C4-2B (cell line): Measurements from ENCODE around the gene SCUBE1.

ENCODE experiments used
- H3K27ac ChIP-seq: fragments of 450-650 bp; 2 replicates; pipeline ENCODE4 v1.5.1; 2017
- ZFX ChIP-seq: fragments of 450-650 bp; IDR thresholded peaks from 2 replicates; pipeline ENCODE4 v1.6.1; 2017
- TF ChIP-seq, protein P1 (sequence below): fragments of 450-650 bp; conservative IDR thresholded peaks from 2 replicates; pipeline ENCODE4 v1.5.1; 2017; ENCODE audit warnings: mild to moderate bottlenecking

Gene SCUBE1

DNA sequence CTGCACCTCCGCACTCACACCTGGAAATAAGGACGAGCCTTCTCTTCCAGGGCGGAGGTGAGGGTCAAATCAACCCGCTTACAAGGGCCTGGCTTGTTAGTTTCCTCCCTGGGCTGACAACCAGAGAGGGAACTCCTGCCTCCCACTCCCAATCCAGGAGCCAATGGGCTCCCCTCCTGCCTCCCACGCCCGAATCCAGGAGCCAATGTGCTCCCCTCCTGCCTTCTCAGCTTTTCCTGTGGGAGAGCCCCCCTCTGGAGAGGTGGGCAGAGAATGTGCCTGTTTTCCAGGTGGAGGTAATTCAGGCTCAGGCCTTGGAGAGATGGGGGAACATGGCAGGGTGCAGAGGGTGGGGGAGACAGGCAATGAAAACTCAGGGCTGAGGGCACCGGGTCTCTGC lies 102.6 kb downstream of the SCUBE1 start:
- no peak for TF ChIP-seq ZFX
- H3K27ac ChIP-seq, result no peak overlapping the region

DNA sequence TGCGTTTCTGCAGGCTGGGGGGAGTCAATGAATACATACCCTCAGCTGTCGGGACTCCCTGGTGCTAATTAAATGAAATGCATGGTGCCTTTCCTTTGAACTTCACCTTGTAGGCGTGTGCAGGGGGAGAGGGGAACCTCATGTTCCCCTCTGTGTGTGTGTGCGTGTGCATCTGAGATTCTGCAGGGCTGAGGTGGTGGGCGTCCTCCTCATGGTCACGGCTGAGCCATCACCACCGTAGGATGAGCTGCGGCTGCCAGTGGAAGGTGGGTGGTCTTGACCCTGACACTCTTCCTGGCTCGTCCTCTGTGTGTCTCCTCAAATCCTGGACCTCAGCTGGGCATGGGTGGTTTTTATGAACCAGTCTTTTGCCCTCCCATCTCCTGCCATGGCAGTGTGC lies 103.2 kb downstream of the SCUBE1 start:
- H3K27ac ChIP-seq, result no peak overlapping the region
- TF ChIP-seq, protein P1, sequence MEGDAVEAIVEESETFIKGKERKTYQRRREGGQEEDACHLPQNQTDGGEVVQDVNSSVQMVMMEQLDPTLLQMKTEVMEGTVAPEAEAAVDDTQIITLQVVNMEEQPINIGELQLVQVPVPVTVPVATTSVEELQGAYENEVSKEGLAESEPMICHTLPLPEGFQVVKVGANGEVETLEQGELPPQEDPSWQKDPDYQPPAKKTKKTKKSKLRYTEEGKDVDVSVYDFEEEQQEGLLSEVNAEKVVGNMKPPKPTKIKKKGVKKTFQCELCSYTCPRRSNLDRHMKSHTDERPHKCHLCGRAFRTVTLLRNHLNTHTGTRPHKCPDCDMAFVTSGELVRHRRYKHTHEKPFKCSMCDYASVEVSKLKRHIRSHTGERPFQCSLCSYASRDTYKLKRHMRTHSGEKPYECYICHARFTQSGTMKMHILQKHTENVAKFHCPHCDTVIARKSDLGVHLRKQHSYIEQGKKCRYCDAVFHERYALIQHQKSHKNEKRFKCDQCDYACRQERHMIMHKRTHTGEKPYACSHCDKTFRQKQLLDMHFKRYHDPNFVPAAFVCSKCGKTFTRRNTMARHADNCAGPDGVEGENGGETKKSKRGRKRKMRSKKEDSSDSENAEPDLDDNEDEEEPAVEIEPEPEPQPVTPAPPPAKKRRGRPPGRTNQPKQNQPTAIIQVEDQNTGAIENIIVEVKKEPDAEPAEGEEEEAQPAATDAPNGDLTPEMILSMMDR, result no peak
- TF ChIP-seq ZFX, result no peak

DNA sequence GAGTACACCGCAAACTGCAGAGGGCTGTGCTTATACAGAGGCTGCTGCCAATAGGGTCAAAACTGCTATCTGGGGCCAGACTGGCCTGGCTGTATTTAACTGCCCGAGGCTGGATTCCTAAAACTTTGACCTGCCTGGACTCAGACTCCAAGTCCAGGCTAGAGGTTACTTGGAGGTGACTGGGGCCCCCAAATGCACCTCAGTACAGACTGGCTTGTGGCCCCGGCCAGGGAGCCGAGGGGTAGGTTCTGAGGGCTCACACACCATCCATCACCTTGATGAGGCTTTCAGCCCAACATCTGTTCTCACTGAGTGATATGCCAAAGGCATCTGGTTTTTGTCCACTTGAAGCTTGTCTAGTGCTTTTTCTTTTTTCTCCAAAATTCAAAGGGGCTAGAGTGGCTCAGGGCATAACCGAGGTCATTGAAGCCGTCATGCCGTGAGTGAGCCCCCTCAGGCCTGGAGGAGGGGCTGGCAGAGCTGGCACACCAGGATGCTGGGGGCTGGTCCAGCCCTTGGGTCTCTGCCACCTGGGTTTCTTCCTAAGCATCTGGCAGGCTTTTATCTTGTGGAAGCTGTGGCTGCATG lies 103.9 kb downstream of the SCUBE1 start:
- TF ChIP-seq, protein P1, result no peak
- no peak for TF ChIP-seq ZFX
- no peak overlapping the region for H3K27ac ChIP-seq

GRCh38 chr22:43238526-43239006 lies 104.6 kb downstream of the SCUBE1 start:
- no peak overlapping the region for H3K27ac ChIP-seq
- no peak for TF ChIP-seq ZFX
- TF ChIP-seq, protein P1, result no peak

DNA sequence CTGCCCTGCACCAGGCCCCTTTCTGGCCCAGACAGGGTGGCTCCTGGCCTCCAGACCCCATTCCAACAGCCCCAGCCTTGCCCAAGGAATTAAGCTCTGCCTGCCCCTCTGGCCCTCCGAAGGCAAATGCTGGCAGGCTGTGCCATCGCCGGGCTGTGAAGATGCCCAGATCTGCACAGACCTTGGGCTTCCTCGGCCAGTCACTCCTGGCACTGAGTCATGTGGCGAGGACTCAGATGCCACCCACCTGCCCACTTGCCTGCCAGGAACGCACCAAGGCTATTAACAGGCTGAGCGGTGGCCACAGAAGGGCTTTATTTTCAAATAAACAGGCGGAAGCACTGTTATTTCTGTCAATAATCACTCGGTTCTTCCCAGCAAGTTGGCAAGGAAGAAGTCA lies 105.9 kb downstream of the SCUBE1 start:
- no peak overlapping the region for H3K27ac ChIP-seq
- no peak for TF ChIP-seq ZFX
- TF ChIP-seq, protein P1, result no peak

- no peak overlapping the region for H3K27ac ChIP-seq
- TF ChIP-seq, protein P1, result no peak
- no peak for TF ChIP-seq ZFX
Observed at GRCh38 chr22:43236411-43237166, 106.6 kb downstream of the SCUBE1 start.

- TF ChIP-seq, protein P1, result no peak
- no peak for TF ChIP-seq ZFX
- H3K27ac ChIP-seq, result no peak overlapping the region
Observed at GRCh38 chr22:43235445-43236409, 107.4 kb downstream of the SCUBE1 start.
